ENCODE data around the gene RCE1. TPM values are rescaled to one million over a fixed set of nuclear protein-coding genes. Genes with fewer than 3 reads are reported as not detected.

Gene RCE1
- total and polyA plus RNA-seq, 8 donors, result 8.2 to 19.0 (median 10.1) TPM

DNA sequence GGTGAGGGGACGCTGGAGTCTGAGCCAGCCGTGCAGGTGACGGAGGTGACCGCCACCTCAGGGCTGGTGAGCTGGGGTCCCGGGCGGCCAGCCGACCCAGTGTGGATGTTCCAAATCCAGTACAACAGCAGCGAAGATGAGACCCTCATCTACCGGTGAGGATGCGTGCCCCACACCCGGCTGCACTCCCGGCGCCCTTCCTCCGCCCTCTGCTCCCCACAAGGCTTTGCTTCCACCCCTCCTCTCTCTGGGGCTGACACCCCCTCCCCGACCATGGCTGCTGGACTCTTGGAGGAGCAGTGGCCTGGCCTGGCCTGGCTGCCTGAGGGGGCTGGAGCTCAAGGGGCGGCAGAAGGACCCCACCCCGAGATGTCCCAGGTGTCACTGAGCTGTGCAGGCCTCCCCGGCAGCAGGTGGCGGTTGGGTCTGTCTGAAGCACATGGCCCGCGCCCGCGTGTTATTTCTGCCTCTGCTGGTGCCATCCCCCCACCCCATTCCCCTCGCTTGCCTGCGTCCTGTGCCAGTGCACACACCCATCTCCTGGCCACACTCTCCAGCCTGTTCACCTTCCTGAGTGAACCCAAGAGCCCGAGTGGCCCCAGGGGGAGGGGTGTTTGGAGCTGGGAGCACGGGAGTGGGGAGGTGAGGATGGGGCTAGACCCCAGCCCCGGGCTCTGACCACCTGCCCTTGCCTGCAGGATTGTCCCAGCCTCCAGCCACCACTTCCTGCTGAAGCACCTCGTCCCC lies 15.9 kb downstream of the RCE1 start:
- 87 to 94% methylated on average over 24 to 29 of the region's 29 CpGs for WGBS, 2 donors
- FAIRE-seq (no peak), ATAC-seq (no peak), DNase-seq (peak in 2 of 6 donors; percentile 58 to 74)
- intact Hi-C loops (cut with DNase I), result no loop called here
- Histone ChIP-seq H3K27ac (no peak overlapping the region), H3K36me3 (no peaks in the 10 kb centered on the region), H3K27me3 (no peaks in the 10 kb centered on the region), H3K4me1 (peaks cover 0 to 6% (median 5%) of the 10 kb centered on the region in 3 donors), H3K9me3 (no peaks in the 10 kb centered on the region), H3K4me3 (no peak overlapping the region)
- TF ChIP-seq, protein P1, sequence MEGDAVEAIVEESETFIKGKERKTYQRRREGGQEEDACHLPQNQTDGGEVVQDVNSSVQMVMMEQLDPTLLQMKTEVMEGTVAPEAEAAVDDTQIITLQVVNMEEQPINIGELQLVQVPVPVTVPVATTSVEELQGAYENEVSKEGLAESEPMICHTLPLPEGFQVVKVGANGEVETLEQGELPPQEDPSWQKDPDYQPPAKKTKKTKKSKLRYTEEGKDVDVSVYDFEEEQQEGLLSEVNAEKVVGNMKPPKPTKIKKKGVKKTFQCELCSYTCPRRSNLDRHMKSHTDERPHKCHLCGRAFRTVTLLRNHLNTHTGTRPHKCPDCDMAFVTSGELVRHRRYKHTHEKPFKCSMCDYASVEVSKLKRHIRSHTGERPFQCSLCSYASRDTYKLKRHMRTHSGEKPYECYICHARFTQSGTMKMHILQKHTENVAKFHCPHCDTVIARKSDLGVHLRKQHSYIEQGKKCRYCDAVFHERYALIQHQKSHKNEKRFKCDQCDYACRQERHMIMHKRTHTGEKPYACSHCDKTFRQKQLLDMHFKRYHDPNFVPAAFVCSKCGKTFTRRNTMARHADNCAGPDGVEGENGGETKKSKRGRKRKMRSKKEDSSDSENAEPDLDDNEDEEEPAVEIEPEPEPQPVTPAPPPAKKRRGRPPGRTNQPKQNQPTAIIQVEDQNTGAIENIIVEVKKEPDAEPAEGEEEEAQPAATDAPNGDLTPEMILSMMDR (IDR thresholded peaks at IDR 0.05), result no peak

DNA sequence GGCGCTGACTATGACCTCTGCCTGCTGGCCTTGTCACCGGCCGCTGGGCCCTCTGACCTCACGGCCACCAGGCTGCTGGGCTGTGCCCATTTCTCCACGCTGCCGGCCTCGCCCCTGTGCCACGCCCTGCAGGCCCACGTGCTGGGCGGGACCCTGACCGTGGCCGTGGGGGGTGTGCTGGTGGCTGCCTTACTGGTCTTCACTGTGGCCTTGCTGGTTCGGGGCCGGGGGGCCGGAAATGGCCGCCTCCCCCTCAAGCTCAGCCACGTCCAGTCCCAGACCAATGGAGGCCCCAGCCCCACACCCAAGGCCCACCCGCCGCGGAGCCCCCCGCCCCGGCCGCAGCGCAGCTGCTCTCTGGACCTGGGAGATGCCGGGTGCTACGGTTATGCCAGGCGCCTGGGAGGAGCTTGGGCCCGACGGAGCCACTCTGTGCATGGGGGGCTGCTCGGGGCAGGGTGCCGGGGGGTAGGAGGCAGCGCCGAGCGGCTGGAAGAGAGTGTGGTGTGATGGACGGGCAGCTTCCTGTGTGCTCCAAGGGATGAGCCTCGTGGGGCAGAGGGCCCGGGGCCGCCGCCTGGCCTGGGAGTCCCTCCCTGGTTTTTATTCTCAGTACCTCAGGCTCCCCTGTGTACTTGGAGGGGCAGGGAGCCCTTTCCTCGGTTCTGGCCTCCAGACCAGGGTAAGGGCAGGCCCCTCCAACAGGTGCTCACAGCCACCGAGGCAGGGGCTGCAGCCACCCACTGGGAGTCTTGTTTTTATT lies 16.6 kb downstream of the RCE1 start:
- H3K4me3 ChIP-seq, result no peak overlapping the region
- no peaks in the 10 kb centered on the region for H3K9me3 ChIP-seq
- H3K4me1 ChIP-seq, result peaks cover 0 to 6% (median 5%) of the 10 kb centered on the region in 3 donors
- ATAC-seq (no peak), DNase-seq (peak in 1 of 6 donors; percentile 70), FAIRE-seq (no peak)
- H3K27ac ChIP-seq, result no peak overlapping the region
- no peaks in the 10 kb centered on the region for H3K36me3 ChIP-seq
- TF ChIP-seq, protein P1 (IDR thresholded peaks at IDR 0.05), result no peak
- 89 to 92% methylated on average over 40 to 41 of the region's 41 CpGs for WGBS, 2 donors
- intact Hi-C loops (cut with DNase I), result no loop called here
- H3K27me3 ChIP-seq, result no peaks in the 10 kb centered on the region

DNA sequence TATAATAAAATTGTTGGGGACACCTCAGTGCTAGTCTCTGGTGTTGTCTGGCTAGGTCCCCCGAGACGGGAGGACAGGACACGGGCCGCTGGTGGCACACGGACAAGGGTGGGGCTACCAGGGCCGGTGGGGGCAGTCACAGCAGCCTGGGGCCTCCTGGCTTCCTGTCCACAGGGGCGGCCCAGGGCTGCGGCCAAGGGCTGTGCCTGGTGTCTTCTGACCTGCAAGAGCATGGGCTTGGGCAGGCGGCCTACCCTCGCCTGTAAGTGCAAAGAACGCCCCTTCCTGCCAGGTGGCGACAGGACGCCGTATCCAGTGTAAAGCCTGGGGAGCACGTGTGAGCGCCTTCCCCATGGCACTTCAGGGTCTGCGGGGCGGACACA lies 17.2 kb downstream of the RCE1 start:
- Histone ChIP-seq H3K9me3 (no peaks in the 10 kb centered on the region), H3K27ac (no peak overlapping the region), H3K4me1 (peaks cover 0 to 3% (median 2%) of the 10 kb centered on the region in 3 donors), H3K27me3 (no peaks in the 10 kb centered on the region), H3K36me3 (no peaks in the 10 kb centered on the region), H3K4me3 (no peak overlapping the region)
- intact Hi-C loops (cut with DNase I), result no loop called here
- DNase-seq, result peak in 1 of 6 donors; percentile 73
- TF ChIP-seq, protein P1 (IDR thresholded peaks at IDR 0.05), result no peak
- no peak for FAIRE-seq
- ATAC-seq, result no peak
- WGBS, 2 donors, result 87 to 92% methylated on average over 17 to 18 of the region's 18 CpGs

DNA sequence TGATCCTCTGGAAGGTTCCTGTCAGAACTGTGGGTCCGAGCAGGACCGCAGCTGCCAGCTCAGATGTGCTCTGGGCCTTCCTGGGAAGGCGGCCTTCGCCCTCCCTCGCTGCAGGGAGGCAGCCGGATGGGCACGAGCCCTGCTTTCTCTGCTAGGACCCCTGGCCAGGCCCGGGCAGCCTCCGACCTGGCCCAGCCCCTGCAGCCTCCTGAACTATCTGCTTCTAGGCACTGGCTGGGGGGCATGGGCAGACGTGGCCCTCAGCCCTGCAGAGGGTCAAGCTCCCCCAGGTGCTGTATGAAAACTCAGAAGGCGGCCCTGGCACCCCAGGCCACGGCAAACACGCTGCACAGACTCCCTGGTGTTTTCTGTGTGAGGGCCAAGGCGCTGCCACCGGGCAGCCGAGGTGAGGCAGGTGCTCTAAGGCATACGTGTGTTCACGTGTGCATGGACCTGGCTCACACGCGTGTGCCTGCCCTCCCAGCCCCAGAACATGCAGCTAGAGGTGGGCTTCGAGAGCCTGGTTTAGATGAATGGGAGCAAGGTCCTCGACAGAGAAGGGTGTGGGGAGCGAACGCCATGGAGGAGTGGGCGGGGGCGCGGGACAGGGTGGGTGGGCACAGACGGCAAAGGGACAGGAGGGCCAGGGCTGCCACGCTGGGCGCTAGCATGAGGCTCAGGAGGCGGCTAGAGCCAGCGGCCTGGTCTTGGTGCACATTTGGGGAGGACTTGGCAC lies 18.0 kb downstream of the RCE1 start:
- Histone ChIP-seq H3K4me1 (no peaks in the 10 kb centered on the region), H3K36me3 (no peaks in the 10 kb centered on the region), H3K27me3 (no peaks in the 10 kb centered on the region), H3K4me3 (no peak overlapping the region), H3K9me3 (no peaks in the 10 kb centered on the region), H3K27ac (no peak overlapping the region)
- intact Hi-C loops (cut with DNase I), result no loop called here
- DNase-seq (peak in 1 of 6 donors; percentile 45), FAIRE-seq (no peak), ATAC-seq (no peak)
- TF ChIP-seq, protein P1 (IDR thresholded peaks at IDR 0.05), result no peak
- WGBS, 2 donors, result 90% methylated on average over 32 of the region's 32 CpGs

Data from pancreas (tissue), 10 donors.